ENCODE measurements around the gene ANKFN1. TPM values are rescaled to one million over a fixed set of nuclear protein-coding genes. Genes with fewer than 3 reads are reported as not detected.
"Not testable (repeated sequence)": the region's sequence is repeated elsewhere in the genome, so short reads cannot be mapped to it uniquely, and the experiment has no call there.

The ANKFN1 gene
- total RNA-seq, 1 experiment from 2014 or later = not detected

DNA sequence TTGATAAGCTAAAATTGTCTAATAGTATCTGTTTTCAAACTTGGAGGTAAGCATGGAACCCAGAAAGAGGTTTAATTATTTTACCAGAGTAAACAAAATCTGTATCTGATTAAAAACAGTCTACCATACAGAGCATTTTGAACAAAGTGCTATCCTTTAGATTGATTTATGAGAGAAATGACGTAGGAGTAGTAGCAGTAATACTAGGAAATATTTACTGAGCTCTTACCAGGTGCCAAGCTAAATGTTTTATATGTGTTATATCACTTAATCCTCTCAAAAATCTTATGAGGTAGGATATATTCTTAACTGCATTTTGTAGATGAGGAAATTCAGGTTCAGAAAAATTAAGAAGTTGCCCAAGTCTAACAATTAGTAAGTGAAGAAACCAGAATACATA is 253.8 kb downstream of the ANKFN1 start:
- H3K27ac Mint-ChIP-seq (ENCODE audit: unreplicated experiment) = no peak overlapping the region
- TF ChIP-seq, protein P1, sequence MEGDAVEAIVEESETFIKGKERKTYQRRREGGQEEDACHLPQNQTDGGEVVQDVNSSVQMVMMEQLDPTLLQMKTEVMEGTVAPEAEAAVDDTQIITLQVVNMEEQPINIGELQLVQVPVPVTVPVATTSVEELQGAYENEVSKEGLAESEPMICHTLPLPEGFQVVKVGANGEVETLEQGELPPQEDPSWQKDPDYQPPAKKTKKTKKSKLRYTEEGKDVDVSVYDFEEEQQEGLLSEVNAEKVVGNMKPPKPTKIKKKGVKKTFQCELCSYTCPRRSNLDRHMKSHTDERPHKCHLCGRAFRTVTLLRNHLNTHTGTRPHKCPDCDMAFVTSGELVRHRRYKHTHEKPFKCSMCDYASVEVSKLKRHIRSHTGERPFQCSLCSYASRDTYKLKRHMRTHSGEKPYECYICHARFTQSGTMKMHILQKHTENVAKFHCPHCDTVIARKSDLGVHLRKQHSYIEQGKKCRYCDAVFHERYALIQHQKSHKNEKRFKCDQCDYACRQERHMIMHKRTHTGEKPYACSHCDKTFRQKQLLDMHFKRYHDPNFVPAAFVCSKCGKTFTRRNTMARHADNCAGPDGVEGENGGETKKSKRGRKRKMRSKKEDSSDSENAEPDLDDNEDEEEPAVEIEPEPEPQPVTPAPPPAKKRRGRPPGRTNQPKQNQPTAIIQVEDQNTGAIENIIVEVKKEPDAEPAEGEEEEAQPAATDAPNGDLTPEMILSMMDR (IDR thresholded peaks at IDR 0.05; ENCODE audit: unreplicated experiment) = no peak
- no peaks in the 10 kb centered on the region for H3K9me3 Mint-ChIP-seq (ENCODE audit: low read depth, unreplicated experiment)
- no peaks in the 10 kb centered on the region for H3K36me3 Mint-ChIP-seq (ENCODE audit: insufficient read depth, unreplicated experiment)
- H3K27me3 Mint-ChIP-seq (ENCODE audit: unreplicated experiment) = peaks cover 20% of the 10 kb centered on the region
- no peak overlapping the region for H3K4me3 Mint-ChIP-seq (ENCODE audit: low read depth, unreplicated experiment)
- H3K4me1 Mint-ChIP-seq (ENCODE audit: low read depth, unreplicated experiment) = no peaks in the 10 kb centered on the region
- CTCF ChIA-PET = interaction anchor here (0.6 kb wide), 1 partner anchor 34 kb away, joined by 4 read pairs; no protein-coding TSS in a partner anchor
- BruUV-seq (replicated peaks) = no TSS peak
- DNase-seq = no peak
- intact Hi-C loops (cut with micrococcal nuclease; ENCODE audit: unreplicated experiment) = no loop called here

DNA sequence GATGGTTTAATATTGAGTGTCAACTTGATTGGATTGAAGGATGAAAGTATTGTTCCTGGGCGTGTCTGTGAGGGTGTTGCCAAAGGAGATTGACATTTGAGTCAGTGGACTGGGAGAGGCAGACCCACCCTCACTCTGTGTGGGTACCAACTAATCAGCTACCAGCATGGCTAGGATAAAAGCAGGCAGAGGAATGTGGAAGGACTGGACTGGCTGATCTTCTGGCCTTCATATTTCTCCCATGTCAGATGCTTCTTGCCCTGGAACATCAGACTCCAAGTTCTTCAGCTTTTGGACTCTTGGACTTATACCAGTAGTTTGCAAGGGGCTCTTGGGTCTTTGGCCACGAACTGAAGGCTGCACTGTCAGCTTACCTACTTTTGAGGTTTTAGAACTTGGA is 259.1 kb downstream of the ANKFN1 start:
- DNase-seq; BruUV-seq (replicated peaks); CTCF ChIA-PET; H3K4me3 Mint-ChIP-seq (ENCODE audit: low read depth, unreplicated experiment); H3K27ac Mint-ChIP-seq (ENCODE audit: unreplicated experiment); H3K36me3 Mint-ChIP-seq (ENCODE audit: insufficient read depth, unreplicated experiment); H3K9me3 Mint-ChIP-seq (ENCODE audit: low read depth, unreplicated experiment); H3K4me1 Mint-ChIP-seq (ENCODE audit: low read depth, unreplicated experiment); intact Hi-C loops (cut with micrococcal nuclease; ENCODE audit: unreplicated experiment): not testable (repeated sequence)
- peaks cover 15% of the 10 kb centered on the region for H3K27me3 Mint-ChIP-seq (ENCODE audit: unreplicated experiment)

DNA sequence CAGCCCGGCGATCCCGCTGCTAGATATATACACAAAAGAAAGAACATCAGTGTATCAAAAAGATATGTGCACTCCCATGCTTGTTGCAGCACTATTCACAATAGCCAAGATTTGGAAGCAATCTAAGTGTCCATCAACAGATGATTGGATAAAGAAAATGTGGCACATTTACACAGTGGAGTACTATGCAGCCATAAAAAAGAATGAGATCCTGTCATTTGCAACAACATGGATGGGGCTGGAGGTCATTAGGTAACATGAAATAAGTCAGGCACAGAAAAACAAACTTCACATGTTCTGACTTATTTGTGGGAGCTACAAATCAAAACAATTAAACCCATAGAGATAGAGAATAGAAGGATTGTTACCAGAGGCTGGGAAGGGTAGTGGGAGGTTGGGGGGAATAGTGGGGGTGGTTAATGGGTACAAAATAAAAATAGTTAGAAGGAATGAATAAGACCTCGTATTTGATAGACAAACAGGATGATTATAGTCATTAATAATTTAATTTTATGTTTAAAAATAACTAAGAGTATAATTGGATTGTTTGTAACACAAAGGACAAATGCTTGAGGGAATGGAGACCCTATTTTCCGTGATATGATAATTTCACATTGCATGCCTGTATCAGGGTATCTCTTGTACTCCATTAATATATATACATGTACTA is 263.5 kb downstream of the ANKFN1 start:
- DNase-seq = no peak
- Mint-ChIP-seq H3K27ac (ENCODE audit: unreplicated experiment) (no peak overlapping the region), H3K4me1 (ENCODE audit: low read depth, unreplicated experiment) (no peaks in the 10 kb centered on the region), H3K4me3 (ENCODE audit: low read depth, unreplicated experiment) (no peak overlapping the region), H3K9me3 (ENCODE audit: low read depth, unreplicated experiment) (peaks cover 3% of the 10 kb centered on the region), H3K27me3 (ENCODE audit: unreplicated experiment) (peaks cover 15% of the 10 kb centered on the region), H3K36me3 (ENCODE audit: insufficient read depth, unreplicated experiment) (no peaks in the 10 kb centered on the region)
- intact Hi-C loops (cut with micrococcal nuclease; ENCODE audit: unreplicated experiment) = no loop called here
- no TSS peak for BruUV-seq (replicated peaks)
- TF ChIP-seq, protein P1 (IDR thresholded peaks at IDR 0.05; ENCODE audit: unreplicated experiment) = no peak
- CTCF ChIA-PET = interaction anchor here (0.7 kb wide), 1 partner anchor 235 kb away, joined by 9 read pairs; no protein-coding TSS in a partner anchor

DNA sequence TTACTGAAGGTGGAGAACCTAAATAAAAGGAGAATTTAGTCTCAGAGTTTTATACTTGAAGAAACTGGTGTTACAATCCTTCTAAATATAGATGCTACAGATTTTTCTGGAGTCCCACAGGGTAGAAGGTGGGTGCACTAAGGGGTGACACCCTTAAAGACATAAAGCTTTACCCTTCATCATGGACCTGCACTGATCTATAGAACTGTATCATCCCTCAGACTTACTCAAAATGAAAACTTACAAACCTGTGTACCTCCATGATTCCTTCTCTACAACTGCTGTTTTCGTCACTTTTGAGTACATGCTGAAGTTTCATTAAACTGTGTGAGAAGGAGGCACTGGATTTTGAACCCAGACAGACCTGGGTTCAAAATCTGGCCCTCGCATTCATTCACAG is 270.7 kb downstream of the ANKFN1 start:
- no peaks in the 10 kb centered on the region for H3K36me3 Mint-ChIP-seq (ENCODE audit: insufficient read depth, unreplicated experiment)
- no peak for DNase-seq
- no peak overlapping the region for H3K27ac Mint-ChIP-seq (ENCODE audit: unreplicated experiment)
- TF ChIP-seq, protein P1 (IDR thresholded peaks at IDR 0.05; ENCODE audit: unreplicated experiment) = no peak
- CTCF ChIA-PET = no interaction called here
- no peak overlapping the region for H3K4me3 Mint-ChIP-seq (ENCODE audit: low read depth, unreplicated experiment)
- intact Hi-C loops (cut with micrococcal nuclease; ENCODE audit: unreplicated experiment) = no loop called here
- H3K4me1 Mint-ChIP-seq (ENCODE audit: low read depth, unreplicated experiment) = no peaks in the 10 kb centered on the region
- no peaks in the 10 kb centered on the region for H3K9me3 Mint-ChIP-seq (ENCODE audit: low read depth, unreplicated experiment)
- BruUV-seq (replicated peaks) = no TSS peak
- peaks cover 41% of the 10 kb centered on the region for H3K27me3 Mint-ChIP-seq (ENCODE audit: unreplicated experiment)

DNA sequence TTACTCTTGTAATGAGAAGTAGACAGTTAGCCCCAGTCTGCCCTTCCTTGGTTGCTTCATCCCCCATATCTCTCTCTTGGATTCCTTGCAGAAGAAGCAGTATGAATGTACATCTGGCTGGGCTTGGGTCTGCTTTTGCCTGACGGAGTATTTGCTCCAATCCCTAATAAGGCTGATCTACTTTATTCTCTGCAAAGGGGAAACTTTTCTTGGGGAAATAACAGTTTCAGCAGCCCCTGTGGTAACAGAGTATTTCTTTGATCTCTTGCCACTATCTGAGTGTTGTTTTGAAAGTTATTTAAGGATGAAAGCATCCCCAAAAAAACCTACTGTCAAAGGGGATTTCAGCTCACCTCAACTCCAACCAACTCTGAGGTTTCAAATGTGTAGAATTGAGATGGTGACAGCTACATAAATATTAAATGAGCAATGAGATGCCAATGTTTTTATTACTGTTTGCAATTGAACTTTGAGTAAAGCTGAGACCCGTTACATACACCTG is 271.3 kb downstream of the ANKFN1 start:
- intact Hi-C loops (cut with micrococcal nuclease; ENCODE audit: unreplicated experiment) = no loop called here
- no TSS peak for BruUV-seq (replicated peaks)
- H3K27ac Mint-ChIP-seq (ENCODE audit: unreplicated experiment) = no peak overlapping the region
- no peaks in the 10 kb centered on the region for H3K9me3 Mint-ChIP-seq (ENCODE audit: low read depth, unreplicated experiment)
- H3K27me3 Mint-ChIP-seq (ENCODE audit: unreplicated experiment) = peaks cover 41% of the 10 kb centered on the region
- DNase-seq = no peak
- H3K4me1 Mint-ChIP-seq (ENCODE audit: low read depth, unreplicated experiment) = no peaks in the 10 kb centered on the region
- H3K4me3 Mint-ChIP-seq (ENCODE audit: low read depth, unreplicated experiment) = no peak overlapping the region
- TF ChIP-seq, protein P1 (IDR thresholded peaks at IDR 0.05; ENCODE audit: unreplicated experiment) = no peak
- CTCF ChIA-PET = interaction anchor here (0.6 kb wide), 1 partner anchor 126 kb away, joined by 3 read pairs; no protein-coding TSS in a partner anchor
- H3K36me3 Mint-ChIP-seq (ENCODE audit: insufficient read depth, unreplicated experiment) = no peaks in the 10 kb centered on the region

Data from Calu3 (cell line).